HepG2 (cell line): ENCODE data around the gene ARSB. TPM values are rescaled to one million over a fixed set of nuclear protein-coding genes. Genes with fewer than 3 reads are reported as not detected.

Source experiments
- ATAC-seq: fragments of 200-7000 bp; cut with Tn5 transposase; 3 replicates; pipeline ENCODE4 v1.9.1; 2020; ENCODE audit warnings: mild to moderate bottlenecking, moderate library complexity
- BruUV-seq: library from RNA; stranded (reverse); fragments of 400-500 nt; replicated peaks from 2 replicates; lab custom pipeline; 2021; lab: Mats Ljungman, UMichigan
- CTCF ChIA-PET: fragments of 300-600 bp; formaldehyde crosslinking; extraction: SDS; loops from one replicate; lab custom pipeline; 2021; ENCODE audit warnings: low total read pairs, inconsistent platforms, low intra/inter-chr PET ratio; lab: Yijun Ruan, JAX
- POLR2A ChIA-PET: fragments of 350-600 bp; sonication (Branson Sonifier 250); formaldehyde crosslinking; loops from one replicate; lab custom pipeline; 2020; ENCODE audit warnings: antibody characterized with exemption, inconsistent platforms; lab: Yijun Ruan, JAX
- DNase-seq: peaks from one replicate; pipeline ENCODE4 v3.0.0-alpha.2; 2015; ENCODE audit warnings: low spot score
- FAIRE-seq: peaks from 3 replicates; lab custom pipeline; 2011; peaks lifted over from hg19 to GRCh38; lab: Jason Lieb, UNC
- H2AFZ ChIP-seq: one replicate; pipeline ENCODE4 v1.6.1; 2011; ENCODE audit warnings: low read length, inconsistent platforms
- H3K27ac ChIP-seq: fragments of 300-600 bp; 3 replicates; pipeline ENCODE4 v1.8.0; 2011; ENCODE audit warnings: mixed run types, mild to moderate bottlenecking, mixed read lengths, low read length, inconsistent platforms; ENCODE audit not compliant: insufficient read depth; ENCODE audit errors: extremely low read length
- H3K27me3 ChIP-seq, 2 experiments: fragments of 200-600 bp in 1 of 2; 2 replicates in 1 of 2; 3 replicates in 1 of 2; pipeline versions ENCODE4 v1.6.0 to v1.8.0; 2011; ENCODE audit warnings: low read length in 2 of 2, mild to moderate bottlenecking in 2 of 2, moderate library complexity in 2 of 2, inconsistent platforms in 1 of 2; ENCODE audit not compliant: insufficient read depth in 2 of 2, control insufficient read depth in 1 of 2
- H3K36me3 ChIP-seq, 2 experiments: fragments of 200-600 bp in 1 of 2; replicated peaks in 1 of 2; 2 replicates in 1 of 2; 3 replicates in 1 of 2; pipeline versions ENCODE4 v1.5.1 to v1.8.0; 2011; ENCODE audit warnings: low read length in 2 of 2, inconsistent platforms in 1 of 2; ENCODE audit not compliant: insufficient read depth in 2 of 2, control insufficient read depth in 1 of 2
- H3K4me1 ChIP-seq: 2 replicates; pipeline ENCODE4 v1.5.1; 2012; ENCODE audit warnings: low read length, inconsistent platforms; ENCODE audit not compliant: insufficient read depth
- H3K4me2 ChIP-seq: 2 replicates; pipeline ENCODE4 v1.6.0; 2011; ENCODE audit warnings: low read depth, low read length, inconsistent platforms
- H3K4me3 ChIP-seq, 3 experiments: fragments of 200-600 bp in 1 of 3; sonication (generic), shearing (Covaris generic) in 1 of 3; replicated peaks in 1 of 3; 2 replicates each; pipeline ENCODE4 v1.5.1; 2011 to 2016; ENCODE audit warnings: low read length in 3 of 3, inconsistent platforms in 2 of 3, low read depth in 2 of 3, mild to moderate bottlenecking in 2 of 3, control low read depth in 1 of 3, mixed read lengths in 1 of 3; ENCODE audit not compliant: insufficient read depth in 1 of 3
- H3K79me2 ChIP-seq: one replicate; pipeline ENCODE4 v1.6.1; 2011; ENCODE audit warnings: low read length, inconsistent platforms; ENCODE audit not compliant: insufficient read depth
- H3K9ac ChIP-seq: 2 replicates; pipeline ENCODE4 v1.6.0; 2011; ENCODE audit warnings: mild to moderate bottlenecking, low read depth, low read length, inconsistent platforms; ENCODE audit not compliant: insufficient read depth
- H3K9me3 ChIP-seq: 2 replicates; pipeline ENCODE4 v1.5.1; 2012; ENCODE audit warnings: mild to moderate bottlenecking, low read length
- H4K20me1 ChIP-seq: 2 replicates; pipeline ENCODE4 v1.6.0; 2011; ENCODE audit warnings: inconsistent platforms, mild to moderate bottlenecking, low read length, moderate library complexity; ENCODE audit not compliant: insufficient read depth
- KLF11 ChIP-seq: IDR thresholded peaks from 2 replicates; pipeline ENCODE4 v1.6.1; 2016; ENCODE audit warnings: missing compliant biosample characterization
- RBM39 ChIP-seq: fragments of 200-400 bp; formaldehyde crosslinking; IDR thresholded peaks from one replicate; pipeline ENCODE4 v1.6.1; 2018; ENCODE audit warnings: antibody characterized with exemption, mild to moderate bottlenecking, low read depth, low read length; ENCODE audit not compliant: poor library complexity, severe bottlenecking
- SNAI1 ChIP-seq: sonication (generic); formaldehyde crosslinking; IDR thresholded peaks from 2 replicates; pipeline ENCODE4 v1.5.0; 2020; ENCODE audit warnings: mild to moderate bottlenecking, missing genetic modification reagents, borderline replicate concordance
- SRSF1 ChIP-seq: fragments of 200-400 bp; formaldehyde crosslinking; optimal IDR thresholded peaks from 2 replicates; pipeline ENCODE3; 2017; ENCODE audit warnings: mild to moderate bottlenecking, low read depth, low read length, moderate library complexity
- TOE1 ChIP-seq: sonication (generic); formaldehyde crosslinking; IDR thresholded peaks from 2 replicates; pipeline ENCODE4 v1.4.0; 2020; ENCODE audit warnings: mild to moderate bottlenecking, missing genetic modification reagents
- ZFAT ChIP-seq: sonication (generic); formaldehyde crosslinking; conservative IDR thresholded peaks from 2 replicates; pipeline ENCODE4 v1.8.1; 2023; ENCODE audit warnings: missing genetic modification reagents, inconsistent platforms
- ZFP62 ChIP-seq: sonication (generic); formaldehyde crosslinking; IDR thresholded peaks from 2 replicates; pipeline ENCODE4 v1.4.0; 2020; ENCODE audit warnings: missing genetic modification reagents
- WGBS: methylation state at CpG from one replicate; pipeline ENCODE4 v1.1.6; 2017; ENCODE audit warnings: low lambda C conversion rate; 5-methylcytosine and 5-hydroxymethylcytosine counted together
- in situ Hi-C: cut with HindIII; loops from 2 replicates; pipeline ENCODE4 v1.10.0; 2017; ENCODE audit warnings: low pct_unique_long_range_greater_than_20kb; ENCODE audit not compliant: extremely low pct_ligation_motif_present
- intact Hi-C: fragments of 100-400 bp; cut with micrococcal nuclease; formaldehyde crosslinking; loops from one replicate; pipeline ENCODE4 v1.10.0; 2022; ENCODE audit not compliant: unreplicated experiment
- polyA plus RNA-seq, 8 experiments: library from polyadenylated mRNA; depleted of rRNA in 3 of 8; stranded (reverse) in 7 of 8; unstranded in 1 of 8; fragments of >200 nt; fragmentation: Illumina TruSeq in 4 of 8; extraction: Trizol in 4 of 8; gene quantifications; 2 replicates each; pipeline versions ENCODE4 v1.2.1 to v1.2.3, GENCODE V29; 2011 to 2016; ENCODE audit warnings: low read depth in 4 of 8, missing spikeins in 1 of 8, mixed read lengths in 1 of 8; ENCODE audit not compliant: insufficient read depth in 1 of 8
- total RNA-seq, 5 experiments: library from RNA; depleted of rRNA; stranded (reverse); fragments of >200 nt; fragmentation: Illumina TruSeq; extraction: Trizol; gene quantifications; 2 replicates each; pipeline ENCODE4 v1.2.3, GENCODE V29; 2016; ENCODE audit warnings: low read depth in 1 of 5
- TF ChIP-seq, protein P1 (sequence below): sonication (generic); formaldehyde crosslinking; IDR thresholded peaks from 2 replicates; pipeline ENCODE4 v1.4.0; 2020; ENCODE audit warnings: mild to moderate bottlenecking, missing genetic modification reagents
- TF ChIP-seq, protein P2 (sequence below): IDR thresholded peaks from 2 replicates; pipeline ENCODE4 v1.6.1; 2016; ENCODE audit warnings: mild to moderate bottlenecking, missing biosample characterization, missing genetic modification reagents
- TF ChIP-seq, protein P3 (sequence below): sonication (generic); formaldehyde crosslinking; IDR thresholded peaks from 2 replicates; pipeline ENCODE4 v1.8.1; 2023; ENCODE audit warnings: mild to moderate bottlenecking, missing genetic modification reagents, borderline replicate concordance
- TF ChIP-seq, protein P4 (sequence below): sonication (generic); formaldehyde crosslinking; IDR thresholded peaks from 2 replicates; pipeline ENCODE4 v1.4.0; 2020; ENCODE audit warnings: mild to moderate bottlenecking, low read depth, missing genetic modification reagents
- TF ChIP-seq, protein P5 (sequence below): sonication (generic); formaldehyde crosslinking; IDR thresholded peaks from 2 replicates; pipeline ENCODE4 v1.4.0; 2020; ENCODE audit warnings: mild to moderate bottlenecking, missing genetic modification reagents

The ARSB gene
- total and polyA plus RNA-seq, 2 of the 13 experiments (the other 11 are each of a cell fraction or from before 2014, with no cell fraction given), result 52.6 to 66.4 TPM

DNA sequence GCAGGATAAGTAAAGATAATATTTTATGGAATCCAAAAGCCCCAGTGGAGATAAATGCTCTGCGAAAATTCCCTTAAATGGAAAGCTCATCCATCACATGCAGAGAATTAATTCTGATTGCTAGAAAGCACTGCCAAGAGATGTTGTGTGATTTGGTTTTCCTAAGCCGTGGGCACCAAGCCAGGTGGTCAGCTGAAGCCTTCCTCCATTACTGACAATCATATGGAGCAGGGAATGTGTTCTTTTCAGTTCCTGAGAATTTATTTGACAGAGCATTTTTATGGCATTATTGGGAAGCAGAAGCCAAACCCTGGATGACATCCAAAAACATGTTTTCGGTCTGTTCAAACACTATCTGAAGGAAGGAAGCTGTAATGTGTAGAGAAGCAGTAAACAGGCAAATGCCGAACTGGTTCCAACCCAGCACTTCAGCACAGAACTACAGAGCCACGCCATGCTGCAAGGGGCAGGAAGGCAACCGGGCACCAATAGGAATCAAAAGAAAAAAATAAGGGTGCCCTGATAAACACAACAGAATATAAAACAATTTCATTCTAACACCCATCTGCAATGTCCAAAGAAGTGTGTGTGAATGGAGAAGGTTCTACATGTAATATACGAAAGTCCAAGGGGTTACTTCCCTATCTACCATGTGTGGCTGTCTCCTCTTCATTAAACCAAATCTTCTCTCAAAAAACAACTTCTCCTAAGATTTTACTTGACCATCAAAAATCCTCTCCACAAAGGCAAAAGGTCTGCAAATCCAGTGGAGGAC, 12.3 kb downstream of the ARSB start:
- 92% methylated on average over 7 of the region's 7 CpGs for WGBS
- H3K27ac ChIP-seq, result no peak overlapping the region
- peaks cover 59% of the 10 kb centered on the region for H3K79me2 ChIP-seq
- H2AFZ ChIP-seq, result no peak overlapping the region
- H3K4me2 ChIP-seq, result no peak overlapping the region
- CTCF ChIA-PET, result no interaction called here
- H3K9ac ChIP-seq, result no peak overlapping the region
- H3K4me3 ChIP-seq, result no peak overlapping the region
- no peaks in the 10 kb centered on the region for H4K20me1 ChIP-seq
- intact Hi-C loops, result no loop called here
- FAIRE-seq (no peak), ATAC-seq (no peak), DNase-seq (no peak)
- H3K36me3 ChIP-seq, result peaks cover 8 to 41% of the 10 kb centered on the region in 2 experiments
- no peaks in the 10 kb centered on the region for H3K9me3 ChIP-seq
- H3K27me3 ChIP-seq, result no peaks in the 10 kb centered on the region
- peaks cover 58% of the 10 kb centered on the region for H3K4me1 ChIP-seq
- in situ Hi-C loops, result no loop called here
- POLR2A ChIA-PET, result interaction anchor here (2.7 kb wide), 1 partner anchor 11 kb away, joined by 14 read pairs; the partner anchor contains the start of gene ARSB
- no TSS peak for BruUV-seq
- TF ChIP-seq RBM39 (no peak), ZFAT (no peak), ZFP62 (CRISPR knock-in tag) (no peak), TOE1 (CRISPR knock-in tag) (no peak), SRSF1 (no peak), KLF11 (no peak), SNAI1 (CRISPR knock-in tag) (no peak)
- TF ChIP-seq, protein P1, sequence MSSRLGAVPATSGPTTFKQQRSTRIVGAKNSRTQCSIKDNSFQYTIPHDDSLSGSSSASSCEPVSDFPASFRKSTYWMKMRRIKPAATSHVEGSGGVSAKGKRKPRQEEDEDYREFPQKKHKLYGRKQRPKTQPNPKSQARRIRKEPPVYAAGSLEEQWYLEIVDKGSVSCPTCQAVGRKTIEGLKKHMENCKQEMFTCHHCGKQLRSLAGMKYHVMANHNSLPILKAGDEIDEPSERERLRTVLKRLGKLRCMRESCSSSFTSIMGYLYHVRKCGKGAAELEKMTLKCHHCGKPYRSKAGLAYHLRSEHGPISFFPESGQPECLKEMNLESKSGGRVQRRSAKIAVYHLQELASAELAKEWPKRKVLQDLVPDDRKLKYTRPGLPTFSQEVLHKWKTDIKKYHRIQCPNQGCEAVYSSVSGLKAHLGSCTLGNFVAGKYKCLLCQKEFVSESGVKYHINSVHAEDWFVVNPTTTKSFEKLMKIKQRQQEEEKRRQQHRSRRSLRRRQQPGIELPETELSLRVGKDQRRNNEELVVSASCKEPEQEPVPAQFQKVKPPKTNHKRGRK (CRISPR knock-in tag), result no peak
- TF ChIP-seq, protein P2, sequence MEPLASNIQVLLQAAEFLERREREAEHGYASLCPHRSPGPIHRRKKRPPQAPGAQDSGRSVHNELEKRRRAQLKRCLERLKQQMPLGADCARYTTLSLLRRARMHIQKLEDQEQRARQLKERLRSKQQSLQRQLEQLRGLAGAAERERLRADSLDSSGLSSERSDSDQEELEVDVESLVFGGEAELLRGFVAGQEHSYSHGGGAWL (CRISPR knock-in tag), result no peak
- TF ChIP-seq, protein P3, sequence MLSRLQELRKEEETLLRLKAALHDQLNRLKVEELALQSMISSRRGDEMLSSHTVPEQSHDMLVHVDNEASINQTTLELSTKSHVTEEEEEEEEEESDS (CRISPR knock-in tag), result no peak
- TF ChIP-seq, protein P4, sequence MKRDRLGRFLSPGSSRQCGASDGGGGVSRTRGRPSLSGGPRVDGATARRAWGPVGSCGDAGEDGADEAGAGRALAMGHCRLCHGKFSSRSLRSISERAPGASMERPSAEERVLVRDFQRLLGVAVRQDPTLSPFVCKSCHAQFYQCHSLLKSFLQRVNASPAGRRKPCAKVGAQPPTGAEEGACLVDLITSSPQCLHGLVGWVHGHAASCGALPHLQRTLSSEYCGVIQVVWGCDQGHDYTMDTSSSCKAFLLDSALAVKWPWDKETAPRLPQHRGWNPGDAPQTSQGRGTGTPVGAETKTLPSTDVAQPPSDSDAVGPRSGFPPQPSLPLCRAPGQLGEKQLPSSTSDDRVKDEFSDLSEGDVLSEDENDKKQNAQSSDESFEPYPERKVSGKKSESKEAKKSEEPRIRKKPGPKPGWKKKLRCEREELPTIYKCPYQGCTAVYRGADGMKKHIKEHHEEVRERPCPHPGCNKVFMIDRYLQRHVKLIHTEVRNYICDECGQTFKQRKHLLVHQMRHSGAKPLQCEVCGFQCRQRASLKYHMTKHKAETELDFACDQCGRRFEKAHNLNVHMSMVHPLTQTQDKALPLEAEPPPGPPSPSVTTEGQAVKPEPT, result no peak
- TF ChIP-seq, protein P5, sequence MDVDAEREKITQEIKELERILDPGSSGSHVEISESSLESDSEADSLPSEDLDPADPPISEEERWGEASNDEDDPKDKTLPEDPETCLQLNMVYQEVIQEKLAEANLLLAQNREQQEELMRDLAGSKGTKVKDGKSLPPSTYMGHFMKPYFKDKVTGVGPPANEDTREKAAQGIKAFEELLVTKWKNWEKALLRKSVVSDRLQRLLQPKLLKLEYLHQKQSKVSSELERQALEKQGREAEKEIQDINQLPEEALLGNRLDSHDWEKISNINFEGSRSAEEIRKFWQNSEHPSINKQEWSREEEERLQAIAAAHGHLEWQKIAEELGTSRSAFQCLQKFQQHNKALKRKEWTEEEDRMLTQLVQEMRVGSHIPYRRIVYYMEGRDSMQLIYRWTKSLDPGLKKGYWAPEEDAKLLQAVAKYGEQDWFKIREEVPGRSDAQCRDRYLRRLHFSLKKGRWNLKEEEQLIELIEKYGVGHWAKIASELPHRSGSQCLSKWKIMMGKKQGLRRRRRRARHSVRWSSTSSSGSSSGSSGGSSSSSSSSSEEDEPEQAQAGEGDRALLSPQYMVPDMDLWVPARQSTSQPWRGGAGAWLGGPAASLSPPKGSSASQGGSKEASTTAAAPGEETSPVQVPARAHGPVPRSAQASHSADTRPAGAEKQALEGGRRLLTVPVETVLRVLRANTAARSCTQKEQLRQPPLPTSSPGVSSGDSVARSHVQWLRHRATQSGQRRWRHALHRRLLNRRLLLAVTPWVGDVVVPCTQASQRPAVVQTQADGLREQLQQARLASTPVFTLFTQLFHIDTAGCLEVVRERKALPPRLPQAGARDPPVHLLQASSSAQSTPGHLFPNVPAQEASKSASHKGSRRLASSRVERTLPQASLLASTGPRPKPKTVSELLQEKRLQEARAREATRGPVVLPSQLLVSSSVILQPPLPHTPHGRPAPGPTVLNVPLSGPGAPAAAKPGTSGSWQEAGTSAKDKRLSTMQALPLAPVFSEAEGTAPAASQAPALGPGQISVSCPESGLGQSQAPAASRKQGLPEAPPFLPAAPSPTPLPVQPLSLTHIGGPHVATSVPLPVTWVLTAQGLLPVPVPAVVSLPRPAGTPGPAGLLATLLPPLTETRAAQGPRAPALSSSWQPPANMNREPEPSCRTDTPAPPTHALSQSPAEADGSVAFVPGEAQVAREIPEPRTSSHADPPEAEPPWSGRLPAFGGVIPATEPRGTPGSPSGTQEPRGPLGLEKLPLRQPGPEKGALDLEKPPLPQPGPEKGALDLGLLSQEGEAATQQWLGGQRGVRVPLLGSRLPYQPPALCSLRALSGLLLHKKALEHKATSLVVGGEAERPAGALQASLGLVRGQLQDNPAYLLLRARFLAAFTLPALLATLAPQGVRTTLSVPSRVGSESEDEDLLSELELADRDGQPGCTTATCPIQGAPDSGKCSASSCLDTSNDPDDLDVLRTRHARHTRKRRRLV (CRISPR knock-in tag), result no peak
